ENCODE data around the gene KRT35.

The KRT35 gene

DNA sequence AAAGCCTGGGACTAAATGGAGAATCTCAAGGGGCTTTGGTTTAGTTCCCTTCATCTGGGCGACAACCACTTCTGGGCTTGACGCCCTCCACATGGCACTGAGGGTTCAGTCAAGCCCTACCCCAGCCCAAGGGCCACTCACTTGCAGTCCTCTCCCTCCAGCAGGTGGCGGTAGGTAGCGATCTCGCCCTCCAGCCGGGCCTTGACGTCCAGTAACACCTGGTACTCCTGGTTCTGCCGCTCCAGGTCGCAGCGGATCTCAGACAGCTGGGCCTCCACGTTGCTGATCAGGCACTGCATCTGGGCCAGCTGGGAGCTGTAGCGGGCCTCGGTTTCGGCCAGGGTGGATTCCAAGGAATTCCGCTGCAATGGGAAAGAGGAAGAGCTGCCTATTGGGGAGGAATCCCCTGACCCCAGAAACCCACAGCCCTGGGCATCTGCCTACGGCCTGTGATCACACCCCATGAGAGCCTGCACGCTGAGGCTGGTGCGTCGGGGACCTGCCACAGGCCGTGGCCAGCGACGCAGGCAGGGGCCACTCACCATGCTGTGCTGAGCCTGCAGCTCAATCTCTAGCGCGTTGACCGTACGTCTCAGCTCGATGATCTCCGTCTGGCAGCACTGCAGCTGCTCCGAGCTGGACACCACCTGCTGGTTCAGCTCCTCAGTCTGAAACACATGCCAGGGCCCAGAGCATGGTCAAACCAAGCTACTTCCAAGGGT is 6.0 kb upstream of the KRT35 start:
- DNase-seq (ENCODE audit: low read depth in 2 of 2): no peak

DNA sequence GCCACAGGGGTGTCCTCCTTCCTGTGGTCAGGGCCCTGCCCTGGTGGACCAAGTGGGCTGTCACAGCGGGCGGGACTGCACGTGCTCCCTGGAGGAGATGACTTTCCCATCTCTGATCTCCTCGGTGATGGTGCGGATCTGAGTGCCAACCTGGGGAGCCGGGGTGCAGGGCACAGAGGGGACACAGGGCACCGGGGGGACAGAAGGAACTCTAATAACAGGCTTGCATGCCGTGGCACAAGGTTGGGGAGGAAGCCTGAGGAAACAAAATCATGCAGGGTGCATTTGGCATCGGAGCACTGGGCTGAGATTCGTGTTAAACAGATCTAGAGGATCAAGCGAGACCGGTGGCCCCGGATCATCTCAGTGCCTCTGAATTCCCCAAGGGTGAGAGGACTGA is 5.4 kb upstream of the KRT35 start:
- DNase-seq (ENCODE audit: low read depth in 2 of 2): no peak

DNA sequence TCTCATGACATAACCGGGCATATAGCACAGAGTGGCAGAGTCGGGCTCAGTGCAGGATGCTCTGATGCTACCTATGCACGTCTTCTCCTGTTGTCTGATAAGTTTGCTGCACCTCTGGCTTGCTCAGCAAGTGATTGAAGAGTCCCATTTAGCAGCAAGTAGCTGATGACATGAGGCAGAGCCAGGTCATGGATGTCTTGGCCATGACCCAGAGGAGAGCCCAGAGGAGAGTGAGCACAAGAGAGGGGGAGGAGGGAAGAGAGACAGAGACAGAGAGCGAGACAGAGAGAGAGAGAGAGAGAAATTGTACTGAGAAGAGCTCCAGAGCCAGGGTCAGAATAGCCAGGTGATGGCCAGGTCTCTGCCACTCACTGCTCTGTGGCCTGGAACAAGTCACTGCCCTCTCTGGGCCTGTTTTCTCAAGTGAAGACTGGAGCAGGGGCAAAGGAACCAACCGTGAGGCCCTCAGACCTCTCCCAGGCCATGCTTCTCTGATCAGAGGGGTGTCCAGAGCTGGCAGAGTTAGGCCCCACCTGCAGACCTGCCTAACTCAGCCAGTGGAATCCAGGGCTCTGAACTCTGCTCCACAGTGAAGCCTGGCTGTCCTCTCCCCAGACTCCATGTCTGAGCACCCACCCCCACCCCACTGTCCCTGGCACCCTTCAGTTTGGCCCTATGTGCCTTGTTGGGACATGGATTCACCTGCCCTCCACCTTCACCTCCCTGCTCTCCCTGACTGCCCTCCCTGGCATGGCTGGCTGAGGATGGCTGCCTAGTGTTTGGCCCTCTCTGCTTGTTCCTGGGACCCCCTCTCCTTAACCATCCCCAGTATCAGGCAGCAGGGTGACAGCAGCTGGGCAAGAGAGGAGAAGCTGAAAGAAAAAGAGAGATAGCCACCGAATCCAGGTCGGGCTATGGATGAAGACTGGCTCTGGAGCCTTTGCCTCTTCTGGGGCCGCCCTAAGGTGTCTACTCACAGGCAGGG is 4.3 kb upstream of the KRT35 start:
- DNase-seq (ENCODE audit: low read depth in 2 of 2): no peak

DNA sequence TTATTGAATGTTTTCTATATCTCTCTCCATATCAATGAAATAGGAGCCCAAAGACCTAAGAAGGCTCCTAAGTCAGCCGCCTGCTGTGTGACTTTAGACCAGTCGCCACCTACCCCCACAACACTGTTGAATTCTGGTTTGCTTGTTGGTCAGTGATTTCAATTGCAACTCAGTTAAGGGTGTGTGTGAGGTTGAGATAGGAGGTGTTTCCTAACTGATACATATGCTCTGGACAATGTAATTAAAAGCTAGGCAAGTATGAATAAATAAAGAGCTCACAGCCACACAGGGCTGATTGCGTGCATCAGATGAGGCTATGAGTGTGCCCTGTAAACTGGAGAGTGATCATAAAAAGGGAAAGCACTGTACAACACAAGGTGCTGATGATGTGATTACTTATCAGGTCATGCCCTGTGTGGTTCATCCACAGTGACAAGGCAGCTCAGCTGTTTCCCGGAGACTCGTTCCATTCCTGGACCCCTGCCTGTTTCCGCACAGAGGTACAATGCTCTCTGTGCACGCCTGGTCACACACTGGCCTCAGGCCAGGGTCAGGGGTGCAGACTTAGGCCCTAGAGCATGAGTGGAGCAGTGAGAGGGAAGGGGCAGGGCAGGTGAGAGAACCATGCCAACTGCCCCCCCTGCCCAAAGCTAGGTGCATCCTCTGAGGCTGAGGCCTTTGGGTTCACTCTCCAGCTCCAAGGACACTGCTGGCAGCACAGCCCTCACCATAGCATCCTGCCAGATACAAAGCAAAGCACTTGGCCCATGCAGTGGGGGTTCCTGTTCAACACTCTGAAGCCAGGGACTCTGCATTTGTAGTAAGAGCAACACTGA is 3.3 kb upstream of the KRT35 start:
- no peak for DNase-seq (ENCODE audit: low read depth in 2 of 2)

DNA sequence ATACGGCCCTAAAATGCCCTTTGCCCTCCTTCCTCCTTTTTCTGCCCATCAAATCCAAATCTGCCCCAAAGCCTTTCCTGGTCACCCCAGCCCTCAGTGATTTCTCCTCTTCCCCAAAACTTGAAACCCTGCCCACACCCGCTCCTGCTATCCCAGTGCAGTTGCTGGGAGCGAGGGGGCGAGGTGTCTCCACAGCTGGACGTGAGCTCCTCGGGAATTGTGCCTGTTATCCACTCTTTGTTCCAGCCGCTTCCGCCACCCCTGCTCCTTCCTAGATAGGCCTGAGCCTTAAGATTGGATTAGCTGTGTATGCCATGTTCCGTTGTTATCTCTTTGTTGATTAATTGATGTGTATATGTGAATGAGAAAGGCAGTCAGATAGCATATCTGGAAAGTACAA is 2.6 kb upstream of the KRT35 start:
- no peak for DNase-seq (ENCODE audit: low read depth in 2 of 2)

DNA sequence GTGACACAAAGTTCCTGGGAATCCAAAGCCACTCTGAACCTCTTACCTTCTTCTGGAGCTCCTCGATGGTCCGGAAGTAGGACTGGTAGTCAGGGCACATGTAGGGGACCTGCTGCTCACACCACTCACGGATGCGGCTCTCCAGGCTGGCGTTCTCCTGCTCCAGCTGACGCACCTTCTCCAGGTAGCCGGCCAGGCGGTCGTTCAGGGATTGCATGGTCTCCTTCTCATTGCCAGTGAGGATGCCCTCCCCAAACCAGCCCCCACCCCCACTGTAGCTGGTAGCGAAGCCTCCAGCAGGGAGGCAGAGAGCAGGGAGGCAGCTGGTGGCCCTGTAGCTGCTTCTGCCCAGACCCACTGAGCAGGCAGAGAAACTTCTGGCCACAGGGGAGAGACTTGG is 370 bp downstream of the KRT35 start:
- DNase-seq (ENCODE audit: low read depth in 2 of 2): no peak

DNA sequence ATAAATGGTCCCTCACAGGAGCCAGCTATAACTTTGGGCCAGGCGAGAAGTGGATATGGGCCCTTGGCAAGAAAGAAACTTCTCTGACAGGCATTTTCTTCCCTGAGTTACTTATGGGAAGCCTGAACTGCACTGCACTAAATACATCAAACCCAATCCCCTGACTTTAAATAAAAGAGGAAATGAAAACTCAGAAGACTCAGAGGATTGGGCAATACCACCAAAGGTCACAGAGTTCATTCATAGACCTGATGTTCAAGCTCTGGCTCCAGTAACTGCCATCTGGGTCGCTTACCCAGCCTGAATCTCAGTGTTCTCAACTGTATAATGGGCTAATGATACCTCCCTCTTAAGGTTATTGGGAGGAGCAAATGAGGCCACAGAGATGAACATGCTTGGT is 815 bp downstream of the KRT35 start:
- DNase-seq (ENCODE audit: low read depth in 2 of 2): no peak

DNA sequence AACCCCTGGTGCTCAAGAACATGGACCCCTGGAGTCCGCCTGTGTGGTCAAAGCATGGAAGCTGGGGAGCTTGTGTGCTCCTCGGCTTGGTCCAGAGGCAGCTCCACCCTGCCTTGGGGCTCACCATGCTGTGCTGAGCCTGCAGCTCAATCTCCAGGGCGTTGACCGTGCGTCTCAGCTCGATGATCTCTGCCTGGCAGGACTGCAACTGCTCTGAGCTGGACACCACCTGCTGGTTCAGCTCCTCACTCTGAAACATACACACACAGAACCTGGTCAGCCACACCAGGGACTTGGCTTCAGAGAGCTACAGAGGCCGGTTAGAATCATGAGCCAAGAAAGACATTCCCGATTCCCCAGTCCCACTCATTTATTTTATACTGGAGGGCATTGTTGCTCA is 2.7 kb downstream of the KRT35 start:
- no peak for DNase-seq (ENCODE audit: low read depth in 2 of 2)

DNA sequence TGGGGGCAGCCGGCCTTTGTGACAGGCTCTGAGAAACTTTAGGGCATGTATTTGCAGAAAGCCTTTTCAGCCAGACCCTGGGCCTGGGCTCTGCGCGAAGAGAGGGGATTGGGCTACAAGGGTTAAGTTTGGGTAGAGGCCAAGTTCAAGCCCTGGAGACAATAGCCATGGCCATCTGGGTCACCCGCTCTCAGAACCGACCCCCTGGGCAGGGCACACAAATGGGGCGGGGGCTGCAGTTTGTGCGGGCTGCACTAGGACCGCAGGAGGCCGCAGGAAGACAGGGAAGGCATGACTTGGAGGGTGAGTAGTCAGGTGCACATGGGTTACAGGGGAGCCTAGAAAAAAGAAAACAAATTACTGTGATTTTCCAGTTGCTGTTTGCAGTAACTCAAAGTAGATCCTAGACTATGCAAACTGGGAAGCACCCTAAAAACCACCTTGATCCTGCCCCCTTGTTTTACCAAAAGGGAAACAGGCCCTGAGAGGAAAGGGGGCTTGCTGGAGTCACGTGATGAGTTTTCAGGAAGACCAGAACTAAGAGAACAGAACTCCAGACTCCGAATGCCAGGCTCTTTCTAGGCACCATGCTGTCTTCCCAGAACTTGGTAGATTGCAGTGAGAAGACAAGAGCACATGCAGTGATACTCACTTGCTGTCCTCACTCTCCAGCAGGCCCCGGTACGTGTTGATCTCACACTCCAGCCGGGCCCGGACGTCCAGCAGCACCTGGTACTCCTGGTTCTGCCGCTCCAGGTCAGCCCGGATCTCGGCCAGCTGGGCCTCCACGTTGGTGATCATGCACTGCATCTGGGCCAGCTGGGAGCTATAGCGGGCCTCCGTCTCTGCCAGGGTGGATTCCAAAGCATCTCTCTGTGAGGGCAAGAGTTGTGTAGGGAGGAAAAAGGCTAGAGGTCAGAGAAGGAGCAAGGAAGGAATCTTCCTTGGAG is 3.8 kb downstream of the KRT35 start:
- DNase-seq (ENCODE audit: low read depth in 2 of 2): no peak

DNA sequence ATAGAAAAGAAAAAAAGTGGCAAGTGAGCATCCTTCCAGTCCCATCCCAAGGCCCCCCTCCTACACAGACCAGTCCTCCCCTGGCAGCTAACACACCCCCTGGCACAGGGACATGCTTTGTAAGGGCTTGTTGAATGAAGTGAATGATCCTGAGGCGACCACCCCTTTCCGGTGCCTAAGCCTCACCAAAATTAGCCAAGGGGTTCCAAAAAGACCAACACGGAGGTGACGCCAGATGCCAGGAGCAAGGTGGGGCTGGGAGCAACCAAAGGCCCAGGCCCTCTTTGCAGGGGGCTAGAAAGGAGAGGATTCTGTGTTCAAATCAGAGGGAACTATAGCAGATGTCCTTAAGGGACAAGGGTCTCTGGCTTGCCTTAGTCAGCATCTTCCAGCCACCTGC is 5.5 kb downstream of the KRT35 start:
- no peak for DNase-seq (ENCODE audit: low read depth in 2 of 2)

DNA sequence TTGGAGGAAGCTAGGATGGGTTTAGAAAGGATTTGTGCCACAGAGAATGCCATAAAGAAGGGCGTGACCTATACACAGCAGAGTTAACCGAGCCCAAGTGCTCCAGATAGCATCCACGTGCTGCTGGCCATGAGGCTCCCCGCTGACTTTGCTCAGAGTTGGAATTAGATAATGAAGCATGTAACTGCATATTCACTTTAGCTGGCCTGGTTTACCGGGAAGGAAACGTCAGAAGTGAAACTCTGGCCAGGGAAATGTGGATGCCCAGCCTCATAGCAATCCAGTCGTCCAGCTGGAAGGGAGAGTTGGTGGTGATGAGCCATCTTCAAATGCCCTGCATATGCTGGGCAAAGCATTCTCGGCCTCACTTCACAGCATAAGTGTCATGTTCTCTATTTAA is 6.1 kb downstream of the KRT35 start:
- no peak for DNase-seq (ENCODE audit: low read depth in 2 of 2)

DNA sequence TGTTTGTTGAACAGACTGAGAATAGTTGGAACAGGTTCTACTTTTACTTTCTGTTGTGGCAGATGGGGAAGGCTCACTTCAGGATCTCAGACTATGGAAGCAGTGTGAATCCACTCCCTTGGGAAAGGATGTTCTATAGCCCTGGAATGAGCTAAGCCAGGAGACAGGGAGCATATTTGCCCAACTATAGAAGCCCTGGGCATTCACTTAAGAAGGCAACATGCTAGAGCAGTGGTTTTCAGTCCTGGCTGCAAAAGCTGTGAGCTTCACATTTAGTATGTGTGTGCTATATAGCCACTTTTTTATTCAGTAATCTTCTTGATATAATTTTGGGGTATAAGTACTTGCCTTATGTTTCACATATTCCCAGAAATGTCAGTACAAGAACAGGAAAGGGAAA is 12.6 kb downstream of the KRT35 start:
- DNase-seq (ENCODE audit: low read depth in 2 of 2): no peak

DNA sequence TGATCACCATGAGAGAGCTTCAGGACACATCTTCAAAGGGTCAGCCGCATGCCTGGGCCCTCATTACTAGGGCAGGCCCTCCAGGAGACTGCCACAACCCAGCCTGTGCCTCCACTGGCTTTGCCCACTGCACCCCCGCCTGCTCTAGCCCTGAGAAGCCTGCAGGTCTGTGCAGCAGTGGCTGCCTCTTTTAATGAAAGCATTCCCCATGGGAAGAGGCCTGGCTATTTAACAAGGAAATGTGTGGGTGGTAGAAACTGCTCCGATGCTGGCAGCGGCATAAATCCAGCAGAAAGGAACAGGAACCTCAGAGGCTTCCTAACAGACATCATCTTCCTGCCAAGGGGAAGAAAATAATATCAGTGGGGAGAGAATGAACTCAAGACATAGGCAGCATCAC is 13.4 kb downstream of the KRT35 start:
- DNase-seq (ENCODE audit: low read depth in 2 of 2): no peak

DNA sequence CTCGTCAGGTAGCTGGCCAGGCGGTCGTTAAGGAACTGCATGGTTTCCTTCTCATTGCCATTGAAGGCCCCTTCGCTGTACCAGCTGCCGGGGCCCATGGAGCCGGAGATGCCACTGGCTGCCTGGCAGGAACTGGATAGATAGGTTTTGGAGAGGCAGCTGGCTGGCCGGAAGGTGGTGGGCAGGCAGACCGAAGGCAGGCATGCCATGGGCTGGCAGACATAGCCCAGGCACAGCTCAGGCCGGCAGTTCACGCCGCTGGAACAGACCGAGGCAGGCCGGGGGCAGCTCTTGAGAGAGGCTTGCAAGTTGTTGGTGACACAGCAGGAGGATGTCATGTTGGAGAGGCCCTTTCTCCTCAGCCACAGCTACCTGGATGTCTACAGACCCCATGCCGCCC is 14.0 kb downstream of the KRT35 start, which contains the start of gene KRT32:
Gene KRT32 (minus strand): TSS at position 399 of the 400 bp plus-strand sequence. CDS start 61 bp downstream, at position 338.
- no peak for DNase-seq (ENCODE audit: low read depth in 2 of 2)

DNA sequence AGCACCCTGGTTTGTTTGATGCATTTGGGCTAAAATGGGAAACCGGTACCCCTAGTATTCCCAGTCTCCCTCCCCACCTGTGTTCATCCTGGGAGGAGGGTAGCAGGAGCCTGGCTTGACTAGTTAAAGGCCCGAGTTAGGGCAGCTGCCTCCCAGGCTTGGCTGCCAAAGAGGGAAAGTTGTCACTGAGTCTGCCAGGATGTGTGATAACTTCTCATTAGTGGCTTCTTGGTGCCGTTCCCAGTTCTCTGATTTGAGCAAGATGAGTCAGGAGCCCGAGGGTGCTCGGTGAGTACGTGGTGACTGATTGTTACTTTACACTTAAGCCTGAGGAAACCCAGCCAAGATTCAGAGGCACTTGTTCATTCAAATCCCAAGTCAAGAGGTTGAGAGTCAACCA is 16.3 kb downstream of the KRT35 start:
- DNase-seq (ENCODE audit: low read depth in 2 of 2): no peak

DNA sequence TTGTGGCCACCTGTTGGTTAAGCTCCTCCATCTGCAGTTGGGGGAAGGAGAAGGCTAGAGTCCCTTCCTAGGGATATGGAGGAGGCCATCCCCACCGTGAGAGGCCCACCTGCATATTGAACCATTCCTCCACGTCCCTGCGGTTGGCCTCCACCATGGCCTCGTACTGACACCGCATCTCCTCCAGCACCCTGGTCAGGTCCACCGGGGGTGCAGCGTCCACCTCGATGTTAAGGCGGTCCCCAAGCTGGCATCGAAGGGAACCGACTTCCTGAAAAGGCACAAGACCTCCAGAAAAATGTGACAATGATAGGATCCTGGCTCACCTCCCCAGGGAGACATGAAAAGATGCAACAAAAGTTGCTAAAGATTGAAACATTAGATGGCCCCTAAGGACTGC is 16.8 kb downstream of the KRT35 start:
- no peak for DNase-seq (ENCODE audit: low read depth in 2 of 2)

DNA sequence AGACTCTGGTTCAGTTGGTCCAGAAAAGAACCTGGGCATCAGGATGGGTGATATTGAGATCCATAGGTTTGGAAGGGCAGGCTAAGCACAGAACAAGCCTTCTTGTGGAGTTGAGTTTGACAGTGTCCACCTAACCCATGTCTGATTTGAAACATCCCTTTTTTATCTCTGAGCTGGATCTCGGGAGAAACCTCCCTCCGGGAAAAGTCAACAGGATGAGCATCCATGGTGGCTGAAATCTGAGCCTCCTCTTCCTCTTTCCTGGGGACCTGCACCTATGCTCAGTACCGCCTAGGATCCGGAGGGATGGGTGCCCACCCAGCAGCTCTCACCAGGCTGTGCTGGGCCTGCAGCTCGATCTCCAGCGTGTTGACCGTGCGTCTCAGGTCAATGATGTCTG is 17.2 kb downstream of the KRT35 start:
- no peak for DNase-seq (ENCODE audit: low read depth in 2 of 2)

DNA sequence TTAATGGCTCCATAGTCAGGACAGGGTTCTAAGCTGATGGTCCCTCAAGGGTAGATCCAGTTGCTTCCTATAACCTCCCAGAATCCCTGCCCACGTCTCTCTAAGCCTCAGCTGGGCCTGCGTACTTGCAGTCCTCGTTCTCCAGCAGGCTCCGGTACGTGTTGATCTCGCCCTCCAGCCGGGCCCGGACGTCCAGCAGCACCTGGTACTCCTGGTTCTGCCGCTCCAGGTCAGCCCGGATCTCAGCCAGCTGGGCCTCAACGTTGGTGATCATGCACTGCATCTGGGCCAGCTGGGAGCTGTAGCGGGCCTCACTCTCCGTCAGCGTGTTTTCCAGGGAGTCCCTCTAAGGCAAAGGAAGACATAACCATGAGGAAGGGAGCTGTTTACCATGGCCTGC is 18.2 kb downstream of the KRT35 start:
- no peak for DNase-seq (ENCODE audit: low read depth in 2 of 2)

DNA sequence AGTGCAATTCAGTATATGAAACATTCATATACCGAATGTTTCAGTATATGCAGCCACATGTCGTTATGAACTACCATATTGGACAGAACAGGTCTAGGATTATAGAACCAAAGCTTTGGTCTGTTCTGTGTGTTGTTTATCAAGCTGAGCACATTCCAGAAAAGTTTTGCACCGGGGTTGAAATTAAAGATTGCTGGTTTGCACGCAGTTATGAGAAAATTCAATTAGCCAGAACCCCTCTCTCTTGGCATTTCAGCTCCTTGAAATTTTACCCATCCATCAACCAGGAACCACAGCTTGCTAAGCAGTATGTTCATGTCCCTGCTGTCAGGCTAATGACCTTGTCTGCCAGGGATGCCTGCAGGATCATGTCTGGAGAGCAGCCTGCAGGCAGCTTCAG is 23.3 kb downstream of the KRT35 start:
- no peak for DNase-seq (ENCODE audit: low read depth in 2 of 2)

DNA sequence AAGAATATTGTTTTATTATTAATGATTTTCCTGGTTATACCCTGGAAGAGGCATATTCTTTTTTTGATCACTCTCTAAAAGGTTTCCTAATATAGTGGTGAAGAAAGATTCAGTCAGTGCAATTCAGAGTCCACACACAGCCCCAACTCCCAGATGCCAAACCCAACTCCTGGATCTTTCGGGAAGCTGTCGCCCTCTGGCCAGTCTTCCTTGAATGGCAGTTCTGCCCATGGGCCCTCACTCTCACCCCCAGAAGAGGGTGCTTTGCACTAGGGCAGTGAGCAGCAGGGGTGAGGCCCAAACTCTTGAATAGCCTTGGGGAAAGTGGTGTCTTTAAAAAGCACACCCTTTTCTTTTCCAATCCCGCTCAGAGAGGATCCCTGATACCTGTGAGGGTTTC is 24.7 kb downstream of the KRT35 start:
- DNase-seq (ENCODE audit: low read depth in 2 of 2): no peak

DNA sequence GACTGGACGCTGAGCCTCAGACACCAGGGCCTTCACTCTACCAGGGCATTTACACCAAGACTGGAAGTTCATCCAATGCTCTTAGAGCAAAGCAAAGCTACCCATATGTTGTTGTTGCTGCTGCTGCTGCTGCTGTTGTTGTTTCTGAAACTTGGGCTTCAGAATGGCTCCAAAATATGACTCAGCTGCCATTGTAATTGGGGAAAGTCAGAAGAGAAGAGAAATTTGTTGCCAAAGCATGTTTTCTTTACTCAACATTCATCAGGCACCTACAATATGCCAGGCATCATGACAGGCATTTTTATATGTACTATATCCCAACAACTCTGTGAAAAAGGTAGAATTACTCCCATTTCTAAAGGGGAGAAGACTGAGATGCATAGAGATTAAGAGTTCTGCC is 25.7 kb downstream of the KRT35 start:
- DNase-seq (ENCODE audit: low read depth in 2 of 2): no peak
